Activated T-helper 2 cell treated with anti-CD3 and anti-CD28 coated beads, Interferon-gamma antibody, Interleukin-2, Interleukin-4, amounts not matched to agents 10 μg/mL and 5 μg/mL and 100 μg/mL, durations not matched to agents 14 hours and 24 hours and 36 hours (primary cell): ENCODE results near the gene SRGAP2B. TPM values are rescaled to one million over a fixed set of nuclear protein-coding genes. Genes with fewer than 3 reads are reported as not detected.
A peak's percentile ranks its signal among the peaks of the same experiment; 100 is the strongest.
"Not testable (repeated sequence)": the region's sequence is repeated elsewhere in the genome, so short reads cannot be mapped to it uniquely, and the experiment has no call there.

ENCODE experiments used
- DNase-seq: peaks from one replicate; pipeline ENCODE4 v3.0.0; 2021; ENCODE audit warnings: low spot score
- H3K27ac Mint-ChIP-seq: one replicate; pipeline ENCODE4 v1.8.0; 2021; ENCODE audit warnings: mixed read lengths
- H3K27me3 Mint-ChIP-seq: one replicate; pipeline ENCODE4 v1.8.0; 2021; ENCODE audit warnings: low read depth, mixed read lengths
- H3K36me3 Mint-ChIP-seq: one replicate; pipeline ENCODE4 v1.8.0; 2021; ENCODE audit warnings: low read depth, mixed read lengths
- H3K4me1 Mint-ChIP-seq: one replicate; pipeline ENCODE4 v1.8.0; 2021; ENCODE audit warnings: low read depth, mixed read lengths
- H3K4me3 Mint-ChIP-seq: one replicate; pipeline ENCODE4 v1.8.0; 2021; ENCODE audit warnings: low read depth, mild to moderate bottlenecking, moderate library complexity, mixed read lengths
- H3K9me3 Mint-ChIP-seq: one replicate; pipeline ENCODE4 v1.8.0; 2021; ENCODE audit warnings: mixed read lengths
- intact Hi-C: fragments of 100-400 bp; cut with micrococcal nuclease; formaldehyde crosslinking; loops from one replicate; pipeline ENCODE4 v1.15.1; 2023
- total RNA-seq: library from RNA; stranded (reverse); gene quantifications from 2 replicates; pipeline ENCODE4 v1.2.3, GENCODE V29; 2022

The SRGAP2B gene
- total RNA-seq, 1 donor from 2014 or later = 43.5 TPM

GRCh38 chr1:145015744-145016491 is 79.2 kb downstream of the SRGAP2B start:
- H3K27me3 Mint-ChIP-seq, intact Hi-C loops, H3K36me3 Mint-ChIP-seq, H3K9me3 Mint-ChIP-seq, DNase-seq, H3K4me1 Mint-ChIP-seq, H3K4me3 Mint-ChIP-seq: not testable (repeated sequence)
- H3K27ac Mint-ChIP-seq = peak overlapping the region; percentile 68

DNA sequence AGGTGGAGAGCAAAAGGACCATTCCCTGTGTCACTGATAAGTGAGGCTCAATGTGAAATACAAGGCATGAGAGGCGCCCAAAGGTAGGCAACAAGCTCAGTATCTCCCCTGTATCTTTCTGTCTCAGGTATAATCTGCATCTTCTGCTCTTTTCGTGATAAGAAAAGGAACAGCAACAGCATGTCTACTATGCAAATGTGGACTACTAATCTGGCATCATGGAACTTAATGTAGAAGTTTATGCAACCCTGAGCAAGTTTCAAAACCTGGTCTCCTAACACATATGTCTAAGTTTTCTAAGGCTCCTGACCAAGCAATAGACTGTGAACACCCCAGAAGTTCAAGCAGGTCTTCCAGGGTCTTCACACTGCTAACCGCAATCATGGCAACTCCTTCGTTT is 81.8 kb downstream of the SRGAP2B start:
- H3K4me3 Mint-ChIP-seq, H3K27me3 Mint-ChIP-seq, H3K9me3 Mint-ChIP-seq, DNase-seq, H3K27ac Mint-ChIP-seq, H3K4me1 Mint-ChIP-seq, H3K36me3 Mint-ChIP-seq, intact Hi-C loops: not testable (repeated sequence)

DNA sequence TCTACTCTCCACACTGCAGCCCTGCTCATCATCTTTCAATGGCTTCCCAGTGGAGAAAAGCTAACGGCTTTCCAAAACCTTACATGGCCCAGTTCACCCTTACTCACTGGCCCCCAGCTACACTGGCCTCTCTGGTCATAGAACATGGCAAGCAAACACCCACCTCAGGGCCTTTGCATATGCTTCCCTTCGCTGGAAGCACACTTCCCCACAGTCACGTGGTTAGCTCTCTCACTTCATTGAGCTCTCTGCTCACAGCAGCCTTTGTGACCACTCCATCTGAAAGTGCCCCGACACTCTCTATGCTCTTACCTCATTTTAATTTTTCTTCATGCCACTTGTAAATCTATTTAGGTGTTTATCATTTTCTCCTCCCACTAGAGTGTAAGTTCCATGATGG is 83.3 kb downstream of the SRGAP2B start:
- H3K27me3 Mint-ChIP-seq, H3K9me3 Mint-ChIP-seq, H3K36me3 Mint-ChIP-seq, H3K27ac Mint-ChIP-seq, H3K4me1 Mint-ChIP-seq, intact Hi-C loops, H3K4me3 Mint-ChIP-seq, DNase-seq: not testable (repeated sequence)

DNA sequence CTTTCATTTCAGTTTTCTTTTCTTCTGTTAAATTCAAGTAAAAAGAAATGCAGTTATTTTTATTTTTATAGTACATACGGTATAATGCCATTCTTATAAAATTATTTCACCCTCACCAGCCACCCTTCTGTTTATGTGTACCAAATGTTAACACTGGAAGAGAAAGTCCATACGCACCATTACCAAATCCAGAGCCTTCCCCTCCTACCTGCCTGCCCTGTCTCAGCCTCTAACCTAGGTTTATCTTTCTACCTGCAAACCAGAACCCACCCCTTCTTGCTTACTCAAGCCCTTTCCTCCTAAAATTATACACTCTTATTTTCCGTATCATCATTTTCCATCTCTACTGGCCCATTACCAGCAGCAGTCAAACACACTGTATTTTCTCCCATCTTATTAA is 84.5 kb downstream of the SRGAP2B start:
- H3K4me1 Mint-ChIP-seq, H3K36me3 Mint-ChIP-seq, DNase-seq, intact Hi-C loops, H3K27me3 Mint-ChIP-seq, H3K9me3 Mint-ChIP-seq, H3K4me3 Mint-ChIP-seq, H3K27ac Mint-ChIP-seq: not testable (repeated sequence)

GRCh38 chr1:145009928-145010327 is 85.2 kb downstream of the SRGAP2B start:
- DNase-seq = not testable (repeated sequence)

DNA sequence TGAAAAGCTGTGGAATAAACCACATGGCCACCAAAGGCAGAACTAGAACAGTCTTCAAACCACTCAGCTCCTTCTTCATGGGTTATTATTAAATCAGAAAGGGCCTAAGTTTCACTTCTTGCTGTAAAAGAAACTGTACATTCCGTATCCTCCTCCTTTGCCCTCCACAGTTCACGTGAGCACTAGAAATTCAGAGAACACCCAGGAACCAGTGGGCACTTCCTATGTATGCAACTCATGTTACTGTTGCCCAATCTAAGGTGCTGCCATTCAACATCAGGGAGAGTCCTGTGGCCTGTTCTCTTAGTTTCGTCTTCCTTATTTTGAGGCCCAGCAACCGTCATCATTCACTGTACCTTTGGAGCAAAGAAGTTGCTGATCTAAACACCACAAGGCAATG is 86.7 kb downstream of the SRGAP2B start:
- H3K36me3 Mint-ChIP-seq, intact Hi-C loops, DNase-seq, H3K4me3 Mint-ChIP-seq, H3K27me3 Mint-ChIP-seq, H3K9me3 Mint-ChIP-seq, H3K4me1 Mint-ChIP-seq, H3K27ac Mint-ChIP-seq: not testable (repeated sequence)

More at GRCh38 chr1:145009928-145010327, 85.2 kb downstream of the SRGAP2B start:
- H3K27me3 Mint-ChIP-seq, intact Hi-C loops, H3K4me1 Mint-ChIP-seq, H3K36me3 Mint-ChIP-seq, H3K9me3 Mint-ChIP-seq: not testable (repeated sequence)
- peak overlapping the region; percentile 34 for H3K4me3 Mint-ChIP-seq
- H3K27ac Mint-ChIP-seq = peak overlapping the region; percentile 19

DNA sequence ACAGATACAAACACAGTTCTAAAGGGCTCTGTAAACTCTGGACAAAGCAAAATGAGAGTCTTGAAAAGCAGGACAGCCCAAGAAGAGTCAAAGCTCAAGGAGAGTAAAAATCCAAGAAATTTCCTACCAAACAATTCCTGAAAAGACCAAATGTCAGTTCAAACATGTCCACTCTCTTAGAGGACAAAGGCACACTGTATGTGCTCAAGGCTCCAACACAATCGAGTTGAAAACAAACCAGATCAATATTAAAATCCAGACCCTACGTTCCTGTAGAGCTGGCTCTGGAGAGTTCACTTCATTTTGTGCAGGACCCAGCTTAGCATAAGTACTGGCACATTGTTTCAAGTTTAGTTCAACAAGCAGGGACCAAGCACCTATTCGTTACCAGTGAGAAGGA is 90.0 kb downstream of the SRGAP2B start:
- H3K36me3 Mint-ChIP-seq, H3K27ac Mint-ChIP-seq, H3K9me3 Mint-ChIP-seq, DNase-seq, H3K27me3 Mint-ChIP-seq, H3K4me3 Mint-ChIP-seq, H3K4me1 Mint-ChIP-seq, intact Hi-C loops: not testable (repeated sequence)

DNA sequence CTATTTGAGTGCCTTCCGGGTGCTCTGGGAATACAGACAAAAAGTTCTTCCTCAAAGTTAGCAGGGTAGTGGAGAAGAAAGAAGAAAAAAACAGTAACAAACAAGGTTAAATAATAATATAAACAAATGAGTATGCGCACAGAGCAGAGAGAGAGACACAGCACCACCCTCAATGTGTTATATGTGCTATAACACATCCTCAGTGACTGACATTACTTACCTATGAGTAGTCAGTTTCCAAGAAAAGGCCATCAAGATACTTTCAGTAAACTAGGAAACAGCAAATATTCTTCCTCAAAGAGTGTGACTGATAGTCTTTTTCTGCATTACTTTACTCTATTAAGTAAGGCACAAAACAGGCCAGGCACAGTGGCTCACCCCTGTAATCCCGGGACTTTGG is 93.7 kb downstream of the SRGAP2B start:
- H3K9me3 Mint-ChIP-seq, DNase-seq, H3K4me1 Mint-ChIP-seq, H3K27ac Mint-ChIP-seq, intact Hi-C loops, H3K27me3 Mint-ChIP-seq, H3K36me3 Mint-ChIP-seq, H3K4me3 Mint-ChIP-seq: not testable (repeated sequence)

DNA sequence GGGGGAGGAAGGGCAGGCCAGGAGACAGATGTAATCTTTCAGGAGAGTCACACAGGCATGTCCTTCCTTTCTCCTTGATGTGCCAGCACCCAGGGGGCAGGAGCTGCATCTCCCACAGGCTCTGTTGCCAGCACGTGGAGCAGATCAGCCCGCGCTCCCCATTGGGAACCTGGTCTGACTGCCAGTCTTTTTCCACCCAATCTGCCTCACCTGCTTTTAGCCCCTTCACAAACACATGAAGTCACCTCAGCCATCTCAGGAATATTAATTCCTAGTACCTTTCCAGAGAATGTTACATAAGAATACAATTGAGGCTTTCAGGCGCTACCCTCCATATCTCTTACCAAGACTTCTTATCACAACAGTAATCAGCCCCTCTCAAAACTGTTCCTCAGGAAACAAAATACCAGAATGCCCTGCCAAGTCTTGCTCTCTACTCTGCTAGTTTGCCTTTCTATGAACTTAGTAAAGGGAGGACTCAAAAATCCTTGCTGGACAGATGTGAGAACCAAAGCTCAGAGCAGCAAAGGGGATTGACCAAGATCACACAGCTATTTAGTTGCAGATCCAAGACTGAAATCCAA is 94.3 kb downstream of the SRGAP2B start:
- H3K36me3 Mint-ChIP-seq, H3K4me3 Mint-ChIP-seq, H3K27me3 Mint-ChIP-seq, intact Hi-C loops, H3K27ac Mint-ChIP-seq, H3K9me3 Mint-ChIP-seq, DNase-seq, H3K4me1 Mint-ChIP-seq: not testable (repeated sequence)

DNA sequence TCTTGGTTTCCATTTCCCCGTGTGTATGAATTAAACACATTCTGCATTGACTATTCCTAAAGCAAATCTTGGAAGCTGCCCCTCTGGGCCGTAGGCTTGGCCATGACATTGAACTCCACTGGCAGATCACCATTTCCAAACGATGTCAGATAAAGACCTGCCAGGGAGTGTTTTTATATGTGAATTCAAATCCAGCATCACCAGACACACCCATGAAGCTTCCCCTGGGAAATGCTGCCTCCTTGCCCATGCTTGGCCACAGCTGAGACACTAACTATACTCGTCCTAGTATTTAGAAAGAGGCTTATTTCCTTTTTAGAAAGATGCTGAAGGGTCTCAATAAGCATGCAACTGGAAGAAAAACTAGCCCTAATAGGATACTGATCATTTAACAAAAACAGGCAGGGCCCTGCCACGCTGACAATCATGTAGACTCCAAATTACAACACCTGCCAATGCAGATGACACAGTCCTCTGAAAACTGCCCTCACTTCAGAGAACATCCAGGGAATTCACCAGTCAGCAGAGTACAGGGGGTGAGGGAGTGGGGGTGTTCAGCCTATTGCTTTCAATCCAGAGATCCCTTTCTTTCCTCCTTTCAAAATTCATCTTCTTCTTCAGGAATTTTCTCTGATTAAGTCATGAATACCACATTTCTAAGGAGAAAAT is 94.9 kb downstream of the SRGAP2B start:
- H3K4me1 Mint-ChIP-seq, H3K27me3 Mint-ChIP-seq, H3K27ac Mint-ChIP-seq, intact Hi-C loops, DNase-seq, H3K36me3 Mint-ChIP-seq, H3K4me3 Mint-ChIP-seq, H3K9me3 Mint-ChIP-seq: not testable (repeated sequence)

- not testable (repeated sequence) for H3K36me3 Mint-ChIP-seq, H3K27me3 Mint-ChIP-seq, H3K9me3 Mint-ChIP-seq
These were observed 96.2 kb downstream of the SRGAP2B start for GRCh38 chr1:144998981-144999273.

GRCh38 chr1:144998134-144998980 is 96.8 kb downstream of the SRGAP2B start:
- H3K4me3 Mint-ChIP-seq, H3K36me3 Mint-ChIP-seq, H3K27me3 Mint-ChIP-seq, intact Hi-C loops, H3K9me3 Mint-ChIP-seq, H3K4me1 Mint-ChIP-seq, DNase-seq: not testable (repeated sequence)
- H3K27ac Mint-ChIP-seq = peak overlapping the region; percentile 31

More at GRCh38 chr1:144998981-144999273, 96.2 kb downstream of the SRGAP2B start:
- H3K4me3 Mint-ChIP-seq, DNase-seq, H3K4me1 Mint-ChIP-seq, H3K27ac Mint-ChIP-seq, intact Hi-C loops: not testable (repeated sequence)
